GM19025 (cell line): Measurements from ENCODE around the gene CALML3.

Experiments
- ATAC-seq: cut with Tn5 transposase; IDR thresholded peaks from one replicate; pipeline ENCODE4 v1.9.1; 2021; ENCODE audit warnings: mild to moderate bottlenecking, low read depth, moderate library complexity; ENCODE audit not compliant: unreplicated experiment

The CALML3 gene

DNA sequence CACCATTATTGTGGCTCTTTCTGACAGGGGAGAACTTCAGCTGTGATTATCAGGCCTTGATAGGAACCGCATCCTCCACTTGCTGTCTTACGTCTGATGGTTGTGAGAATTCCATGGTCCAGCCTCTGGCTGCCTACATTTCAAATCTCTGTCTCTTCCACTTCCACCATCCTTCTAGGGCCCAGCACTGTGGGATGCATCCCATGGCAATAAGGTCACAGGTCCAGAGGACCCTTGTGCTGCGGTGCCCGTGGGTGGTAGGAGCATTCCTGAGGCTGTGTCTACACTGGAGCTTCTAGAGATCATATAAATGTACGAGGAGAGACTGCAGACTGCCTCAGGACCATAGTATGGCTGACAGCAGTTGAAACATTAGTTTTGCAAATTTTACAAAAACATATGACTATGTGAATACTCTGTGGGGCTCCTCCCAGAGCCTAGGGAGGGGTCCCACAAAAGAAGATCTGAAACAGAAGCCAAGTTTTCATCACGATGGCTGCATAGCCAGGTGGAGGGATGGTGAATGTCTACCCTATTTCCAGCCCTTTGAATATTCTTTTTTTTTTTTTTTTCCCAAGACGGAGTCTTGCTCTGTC lies 11.8 kb downstream of the CALML3 start:
- no peak for ATAC-seq

DNA sequence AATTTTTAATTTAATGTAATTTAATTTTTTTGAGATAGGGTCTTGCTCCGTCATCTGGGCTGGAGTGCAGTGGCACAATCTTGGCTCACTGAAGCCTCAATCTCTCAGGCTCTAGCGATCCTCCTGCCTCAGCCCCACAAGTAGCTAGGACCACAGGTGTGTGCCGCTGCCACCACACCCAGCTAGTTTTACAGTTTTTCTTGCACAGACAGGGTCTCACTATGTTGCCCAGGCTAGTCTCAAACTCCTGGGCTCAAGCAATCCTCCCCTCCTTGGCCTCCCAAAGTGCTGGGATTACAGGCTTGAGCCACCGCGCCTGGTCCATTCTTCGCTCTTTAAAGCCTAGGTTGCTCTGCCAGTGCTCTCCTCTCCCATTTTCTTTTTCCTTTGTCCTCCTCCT lies 12.9 kb downstream of the CALML3 start:
- no peak for ATAC-seq

DNA sequence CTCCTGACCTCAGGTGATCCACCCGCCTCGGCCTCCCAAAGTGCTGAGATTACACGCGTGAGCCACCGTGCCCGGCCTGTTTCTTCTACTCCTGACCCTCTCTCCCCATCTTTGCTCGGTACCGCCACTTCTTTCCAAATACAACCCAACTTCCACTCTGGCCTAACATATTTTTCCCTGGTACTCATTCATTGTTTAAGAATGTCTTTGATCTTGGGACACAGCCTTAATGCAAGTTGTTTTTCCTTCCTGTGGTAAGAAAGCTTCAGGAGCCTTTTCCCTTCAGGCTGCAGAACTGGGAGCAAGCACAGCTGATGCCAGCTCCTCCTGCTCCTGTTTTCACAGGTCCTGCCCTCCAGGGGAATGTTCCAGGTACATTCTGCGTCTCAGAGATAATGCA lies 13.7 kb downstream of the CALML3 start:
- ATAC-seq = no peak

GRCh38 chr10:5538892-5539651 lies 14.3 kb downstream of the CALML3 start:
- no peak for ATAC-seq

GRCh38 chr10:5540080-5540479 lies 15.3 kb downstream of the CALML3 start:
- ATAC-seq = no peak

DNA sequence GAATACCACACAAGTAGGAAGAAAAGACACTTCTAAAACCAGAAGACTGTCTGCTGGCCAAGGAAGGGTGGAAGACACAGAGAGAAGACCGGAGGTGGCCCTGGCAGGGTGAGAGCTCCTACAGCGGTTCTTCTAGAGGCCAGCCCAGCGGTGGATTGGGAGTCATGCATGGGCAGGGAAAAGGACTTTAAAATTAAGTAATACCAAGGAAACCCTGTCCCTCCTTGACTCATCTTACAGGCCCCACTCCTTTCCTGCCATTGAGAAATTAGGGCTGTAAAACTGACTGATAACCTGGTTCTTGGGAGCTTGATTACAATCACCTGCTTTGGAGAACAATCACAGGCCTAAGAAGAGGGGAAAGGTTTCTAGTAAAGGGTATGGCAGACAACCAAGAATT lies 16.1 kb downstream of the CALML3 start:
- no peak for ATAC-seq

GRCh38 chr10:5542100-5542499 lies 17.3 kb downstream of the CALML3 start:
- no peak for ATAC-seq

DNA sequence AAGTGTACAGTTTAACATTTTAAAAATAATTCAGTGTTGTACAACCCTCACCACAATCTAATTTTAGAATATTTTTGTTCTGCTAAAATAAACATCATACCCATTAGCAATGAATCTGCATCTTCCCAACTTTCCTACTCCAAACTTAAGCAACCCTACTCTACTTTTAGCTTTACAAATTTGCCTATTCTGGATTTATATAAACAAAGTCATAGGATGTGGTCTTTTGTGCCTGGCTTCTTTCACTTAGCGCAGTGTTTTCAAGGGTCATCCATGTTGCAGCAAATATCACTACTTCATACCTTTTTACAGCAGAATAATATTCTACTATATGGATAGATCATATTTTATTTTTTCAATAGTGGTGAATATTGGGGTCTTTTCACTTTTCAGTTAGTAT lies 18.9 kb downstream of the CALML3 start:
- no peak for ATAC-seq

- ATAC-seq = no peak
Observed at GRCh38 chr10:5544216-5544805, 19.6 kb downstream of the CALML3 start.

DNA sequence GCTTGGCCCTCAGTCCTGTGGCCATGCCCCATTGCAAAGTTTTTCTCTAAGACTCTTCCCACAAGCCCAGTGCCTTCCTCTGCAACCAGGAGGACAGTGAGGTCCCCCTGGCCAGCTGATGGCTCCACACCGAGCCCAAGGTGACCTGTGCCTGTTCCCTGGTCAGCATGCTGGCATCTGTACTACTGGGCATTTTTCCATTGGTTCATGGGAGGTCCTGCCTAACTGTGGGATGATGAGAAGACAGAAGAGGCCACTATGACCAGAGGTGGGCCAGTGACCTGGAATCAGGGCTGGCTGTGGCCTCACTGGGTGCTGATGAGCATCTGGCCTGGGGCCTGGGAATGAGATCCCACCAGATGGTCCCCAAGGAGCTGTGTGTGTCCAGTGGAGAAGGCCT lies 20.2 kb downstream of the CALML3 start:
- ATAC-seq = no peak

GRCh38 chr10:5545426-5545777 lies 20.6 kb downstream of the CALML3 start:
- ATAC-seq = no peak

DNA sequence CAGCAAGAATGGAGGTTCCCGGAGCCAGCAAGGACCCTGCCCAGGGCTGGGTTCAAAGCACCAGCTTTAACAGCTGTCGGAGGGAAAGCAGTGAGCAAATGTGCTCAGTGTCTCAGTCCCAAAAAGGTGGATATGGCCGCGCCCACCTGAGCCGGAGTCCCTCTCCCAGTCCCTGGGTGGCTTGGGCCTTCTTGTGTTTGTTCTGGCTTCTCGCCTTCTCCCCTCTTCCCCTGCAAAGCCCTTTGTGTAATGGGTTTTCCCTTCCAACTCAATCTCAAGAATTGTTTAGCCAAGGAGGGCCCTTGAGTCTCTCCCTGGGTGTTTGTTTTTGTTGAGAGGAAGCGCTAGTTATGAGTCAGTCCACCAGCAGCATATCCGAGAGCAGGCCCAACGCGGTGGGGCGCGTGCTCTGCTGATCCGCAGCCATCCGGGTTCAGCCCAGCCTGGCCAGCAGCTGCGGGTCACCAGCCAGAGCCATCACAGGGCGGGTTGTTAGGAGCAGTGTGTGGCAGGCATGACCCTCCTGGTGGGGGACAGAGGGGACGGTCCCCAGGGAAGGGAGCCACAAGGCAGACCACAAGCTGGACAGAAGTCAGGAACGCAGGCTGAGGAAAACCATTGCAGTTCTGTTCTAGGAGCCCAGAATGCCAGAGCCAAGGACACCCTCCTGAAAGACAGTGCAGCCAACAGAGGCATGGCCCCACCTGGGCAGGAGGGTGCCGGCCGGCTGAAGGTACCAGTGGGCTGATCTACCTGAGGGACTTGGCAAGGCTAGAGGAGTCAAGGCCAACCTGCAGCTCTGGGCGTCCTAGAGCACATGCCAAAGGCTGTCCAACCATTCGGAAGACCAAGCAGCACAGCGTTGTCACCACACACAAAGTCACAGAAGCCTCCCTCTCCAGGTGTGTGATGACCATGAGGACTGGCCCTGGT lies 21.3 kb downstream of the CALML3 start:
- ATAC-seq = no peak

GRCh38 chr10:5546891-5547680 lies 22.3 kb downstream of the CALML3 start:
- ATAC-seq = no peak

DNA sequence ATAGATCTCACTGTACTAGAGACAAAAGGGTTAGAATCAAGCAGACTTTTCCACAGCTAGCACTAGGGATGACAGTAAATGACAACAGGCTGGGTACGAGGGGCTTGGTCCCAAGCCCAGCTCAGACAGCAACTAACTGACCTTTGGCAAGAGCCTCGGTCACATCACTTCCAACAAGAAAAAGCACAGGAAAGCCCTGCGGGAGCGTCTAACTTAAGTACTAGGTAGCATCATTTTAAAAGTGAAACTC lies 22.8 kb downstream of the CALML3 start:
- ATAC-seq = no peak

GRCh38 chr10:5547931-5548660 lies 23.3 kb downstream of the CALML3 start:
- ATAC-seq = no peak

- no peak for ATAC-seq
Observed at GRCh38 chr10:5549462-5550249, 24.9 kb downstream of the CALML3 start.

- ATAC-seq = no peak
Observed at GRCh38 chr10:5550250-5550545, 25.4 kb downstream of the CALML3 start.

- ATAC-seq = no peak
Observed at GRCh38 chr10:5550621-5551530, 26.1 kb downstream of the CALML3 start.
